ENCODE measurements around the gene GRB2.

GRB2 gene

GRCh38 chr17:75366432-75366831, 39.0 kb downstream of the GRB2 start:
- peaks cover 0 to 96% (median 34%) of the 10 kb centered on the region in 4 donors for H3K4me1 ChIP-seq
- H3K27ac ChIP-seq, result no peak overlapping the region
- no peaks in the 10 kb centered on the region for H3K9me3 ChIP-seq
- no peaks in the 10 kb centered on the region for H3K27me3 ChIP-seq
- H3K36me3 ChIP-seq, result no peaks in the 10 kb centered on the region
- DNase-seq, result no peak
- no peak overlapping the region for H3K4me3 ChIP-seq
- intact Hi-C loops (cut with DNase I; ENCODE audit: low total_unique reads), result no loop called here
- TF ChIP-seq, protein P1, sequence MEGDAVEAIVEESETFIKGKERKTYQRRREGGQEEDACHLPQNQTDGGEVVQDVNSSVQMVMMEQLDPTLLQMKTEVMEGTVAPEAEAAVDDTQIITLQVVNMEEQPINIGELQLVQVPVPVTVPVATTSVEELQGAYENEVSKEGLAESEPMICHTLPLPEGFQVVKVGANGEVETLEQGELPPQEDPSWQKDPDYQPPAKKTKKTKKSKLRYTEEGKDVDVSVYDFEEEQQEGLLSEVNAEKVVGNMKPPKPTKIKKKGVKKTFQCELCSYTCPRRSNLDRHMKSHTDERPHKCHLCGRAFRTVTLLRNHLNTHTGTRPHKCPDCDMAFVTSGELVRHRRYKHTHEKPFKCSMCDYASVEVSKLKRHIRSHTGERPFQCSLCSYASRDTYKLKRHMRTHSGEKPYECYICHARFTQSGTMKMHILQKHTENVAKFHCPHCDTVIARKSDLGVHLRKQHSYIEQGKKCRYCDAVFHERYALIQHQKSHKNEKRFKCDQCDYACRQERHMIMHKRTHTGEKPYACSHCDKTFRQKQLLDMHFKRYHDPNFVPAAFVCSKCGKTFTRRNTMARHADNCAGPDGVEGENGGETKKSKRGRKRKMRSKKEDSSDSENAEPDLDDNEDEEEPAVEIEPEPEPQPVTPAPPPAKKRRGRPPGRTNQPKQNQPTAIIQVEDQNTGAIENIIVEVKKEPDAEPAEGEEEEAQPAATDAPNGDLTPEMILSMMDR (IDR thresholded peaks at IDR 0.05), result no peak

DNA sequence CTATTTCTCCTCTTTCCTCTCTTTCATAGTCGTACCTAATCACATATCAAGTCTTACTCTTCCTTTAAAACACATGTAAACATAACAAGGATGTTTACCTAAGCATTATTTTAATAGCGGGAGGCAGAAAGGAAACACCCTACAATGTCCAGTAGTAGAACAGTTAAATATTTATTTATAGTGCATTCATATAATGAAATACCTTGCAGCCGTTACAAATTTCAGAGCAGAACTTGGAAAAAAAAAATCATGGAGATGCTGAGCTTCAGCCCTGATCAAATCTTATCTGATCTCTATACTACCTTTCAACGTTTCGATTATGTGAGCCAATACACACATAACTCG, 39.6 kb downstream of the GRB2 start:
- TF ChIP-seq, protein P1 (IDR thresholded peaks at IDR 0.05), result no peak
- Histone ChIP-seq H3K27me3 (no peaks in the 10 kb centered on the region), H3K27ac (no peak overlapping the region), H3K4me3 (no peak overlapping the region), H3K4me1 (peaks cover 0 to 95% (median 29%) of the 10 kb centered on the region in 4 donors), H3K9me3 (no peaks in the 10 kb centered on the region), H3K36me3 (no peaks in the 10 kb centered on the region)
- intact Hi-C loops (cut with DNase I; ENCODE audit: low total_unique reads), result no loop called here
- DNase-seq, result no peak

DNA sequence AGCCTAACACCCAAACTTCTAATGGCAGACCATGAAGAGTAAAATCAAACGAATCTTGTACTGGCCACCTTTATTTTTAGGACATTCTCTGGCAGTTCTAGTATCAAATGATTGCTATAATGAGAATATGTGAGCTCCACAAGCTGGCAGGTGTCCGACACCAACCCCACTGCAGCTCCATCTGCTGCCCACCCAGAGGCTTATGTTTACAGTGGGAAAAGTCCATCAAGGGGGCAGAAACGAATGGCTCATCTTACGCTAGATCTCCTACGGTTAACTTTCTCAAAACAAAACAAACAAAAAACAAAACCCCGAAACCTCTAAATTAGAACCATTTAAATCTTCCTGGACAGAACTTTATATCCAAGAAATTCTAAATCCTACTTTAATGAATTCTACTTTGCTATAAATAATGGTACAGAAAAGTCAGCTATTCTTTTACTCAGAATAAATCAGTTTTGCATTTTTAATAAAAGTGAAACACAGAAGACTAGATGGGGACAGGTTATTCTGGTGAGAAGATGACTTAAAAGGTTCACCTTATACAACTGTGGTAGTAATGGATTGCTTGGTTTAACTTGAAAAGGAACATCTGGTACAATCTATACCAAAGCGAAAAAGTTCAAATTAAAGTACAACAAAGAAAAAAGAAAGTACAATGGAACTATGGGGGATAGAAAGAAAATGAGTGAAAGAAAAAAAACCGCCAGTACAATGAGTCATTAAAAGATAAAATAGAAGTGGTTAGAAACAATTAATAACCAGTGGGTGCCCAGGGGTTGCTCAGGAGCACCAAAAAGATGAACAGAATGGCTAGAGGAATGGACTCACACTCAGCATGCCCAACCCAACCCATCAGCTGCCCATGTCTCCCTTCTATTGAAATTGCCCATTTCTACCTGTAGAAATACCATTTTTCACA, 40.2 kb downstream of the GRB2 start:
- H3K36me3 ChIP-seq, result no peaks in the 10 kb centered on the region
- intact Hi-C loops (cut with DNase I; ENCODE audit: low total_unique reads), result no loop called here
- H3K4me1 ChIP-seq, result peaks cover 0 to 95% (median 24%) of the 10 kb centered on the region in 4 donors
- TF ChIP-seq, protein P1 (IDR thresholded peaks at IDR 0.05), result no peak
- no peak overlapping the region for H3K4me3 ChIP-seq
- H3K9me3 ChIP-seq, result no peaks in the 10 kb centered on the region
- no peak for DNase-seq
- no peaks in the 10 kb centered on the region for H3K27me3 ChIP-seq
- H3K27ac ChIP-seq, result no peak overlapping the region

GRCh38 chr17:75364078-75364477, 41.4 kb downstream of the GRB2 start:
- Histone ChIP-seq H3K4me3 (no peak overlapping the region), H3K36me3 (no peaks in the 10 kb centered on the region), H3K4me1 (peaks cover 0 to 84% (median 14%) of the 10 kb centered on the region in 4 donors), H3K27me3 (no peaks in the 10 kb centered on the region), H3K27ac (no peak overlapping the region), H3K9me3 (no peaks in the 10 kb centered on the region)
- TF ChIP-seq, protein P1 (IDR thresholded peaks at IDR 0.05), result no peak
- intact Hi-C loops (cut with DNase I; ENCODE audit: low total_unique reads), result no loop called here
- DNase-seq, result no peak

DNA sequence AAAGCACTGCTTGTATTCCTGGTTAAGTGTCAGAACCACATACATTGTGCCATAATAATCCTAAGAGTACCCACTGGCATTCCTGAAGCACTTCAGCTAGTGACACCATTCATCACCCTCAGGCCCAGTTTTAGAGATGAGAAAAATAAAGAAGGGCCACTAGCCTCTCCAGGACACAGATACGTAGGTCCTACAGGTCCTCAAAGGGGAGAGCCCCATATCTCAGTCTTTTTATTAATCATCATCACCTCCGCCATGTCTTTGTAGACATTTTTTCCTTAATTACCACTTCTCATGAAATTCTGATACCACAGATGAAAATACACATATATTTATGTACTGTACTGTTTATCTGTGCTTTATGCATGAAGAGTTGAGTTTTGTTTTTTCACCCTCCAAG, 43.5 kb downstream of the GRB2 start:
- intact Hi-C loops (cut with DNase I; ENCODE audit: low total_unique reads), result no loop called here
- peaks cover 0 to 63% (median 12%) of the 10 kb centered on the region in 4 donors for H3K4me1 ChIP-seq
- TF ChIP-seq, protein P1 (IDR thresholded peaks at IDR 0.05), result no peak
- H3K27me3 ChIP-seq, result no peaks in the 10 kb centered on the region
- H3K4me3 ChIP-seq, result no peak overlapping the region
- DNase-seq, result no peak
- H3K9me3 ChIP-seq, result no peaks in the 10 kb centered on the region
- H3K36me3 ChIP-seq, result no peaks in the 10 kb centered on the region
- no peak overlapping the region for H3K27ac ChIP-seq

All from tibial artery (tissue), 4 donors.